K562 (cell line): ENCODE results near the gene ZBTB22. TPM values are rescaled to one million over a fixed set of nuclear protein-coding genes. Genes with fewer than 3 reads are reported as not detected.

ENCODE experiments used
- EP300 ChIP-seq: IDR thresholded peaks from 2 replicates; pipeline ENCODE4 v1.6.1; 2012; ENCODE audit warnings: low read length, improper control_type of control experiment
- HDAC6 ChIP-seq: IDR thresholded peaks from 2 replicates; pipeline ENCODE4 v1.6.1; 2012; ENCODE audit warnings: low read depth, mild to moderate bottlenecking, control low read depth, inconsistent platforms, low read length, moderate library complexity
- POLR2AphosphoS5 ChIP-seq: IDR thresholded peaks from 2 replicates; pipeline ENCODE4 v1.6.1; 2011; ENCODE audit warnings: mild to moderate bottlenecking, low read depth, low read length, moderate library complexity; ENCODE audit not compliant: control insufficient read depth, insufficient read depth
- RBFOX2 ChIP-seq: fragments of 200-400 bp; formaldehyde crosslinking; IDR thresholded peaks from 2 replicates; pipeline ENCODE4 v1.6.1; 2017; ENCODE audit warnings: low read depth, mild to moderate bottlenecking, low read length, moderate library complexity
- ZNF695 ChIP-seq: fragments of 450-650 bp; formaldehyde crosslinking; IDR thresholded peaks from 2 replicates; pipeline ENCODE4 v1.4.0; 2020; ENCODE audit warnings: mild to moderate bottlenecking, moderate library complexity
- polyA plus RNA-seq, 8 experiments: library from polyadenylated mRNA; depleted of rRNA in 4 of 8; stranded (reverse) in 5 of 8; unstranded in 3 of 8; fragments of >200 nt; fragmentation: Nextera tagmentation in 2 of 8; fragmentation: Illumina TruSeq in 1 of 8; extraction: Ambion mirVana in 2 of 8; extraction: Trizol in 1 of 8; gene quantifications; 2 replicates each; pipeline versions ENCODE4 v1.2.1 to v1.2.3, GENCODE V29; 2011 to 2014; ENCODE audit warnings: inconsistent platforms in 1 of 8, missing spikeins in 1 of 8
- total RNA-seq, 7 experiments: library from RNA; depleted of rRNA in 6 of 7; stranded (reverse); fragments of >200 nt in 6 of 7; fragmentation: Illumina TruSeq in 2 of 7; extraction: Trizol in 2 of 7; gene quantifications; 2 replicates each; pipeline versions ENCODE4 v1.2.1 to v1.2.3, GENCODE V29; 2011 to 2021; ENCODE audit warnings: low replicate concordance in 1 of 7
- TF ChIP-seq, protein P1 (sequence below), 2 experiments: fragments of 450-650 bp; formaldehyde crosslinking in 1 of 2; IDR thresholded peaks; 2 replicates each; pipeline versions ENCODE4 v1.4.0 to v1.6.1; 2014 to 2020; ENCODE audit warnings: mild to moderate bottlenecking in 2 of 2, borderline replicate concordance in 1 of 2, low read depth in 1 of 2
- TF ChIP-seq, protein P2 (sequence below): fragments of 450-650 bp; IDR thresholded peaks from 2 replicates; pipeline ENCODE4 v1.6.1; 2016; ENCODE audit warnings: low read depth
- TF ChIP-seq, protein P3 (sequence below), 2 experiments: fragments of 250-450 bp in 1 of 2; fragments of 450-650 bp in 1 of 2; sonication (Bioruptor Pico) in 1 of 2; IDR thresholded peaks; 2 replicates each; pipeline versions ENCODE4 v1.6.1 to v1.8.0; 2016 to 2021; ENCODE audit warnings: mild to moderate bottlenecking in 2 of 2, moderate library complexity in 2 of 2, missing compliant biosample characterization in 1 of 2, missing genetic modification characterization in 1 of 2

The ZBTB22 gene
- total and polyA plus RNA-seq, 9 of the 15 experiments (the other 6 are each of a cell fraction or from before 2014, with no cell fraction given): 0.21 to 11.9 (median 7.1) TPM

DNA sequence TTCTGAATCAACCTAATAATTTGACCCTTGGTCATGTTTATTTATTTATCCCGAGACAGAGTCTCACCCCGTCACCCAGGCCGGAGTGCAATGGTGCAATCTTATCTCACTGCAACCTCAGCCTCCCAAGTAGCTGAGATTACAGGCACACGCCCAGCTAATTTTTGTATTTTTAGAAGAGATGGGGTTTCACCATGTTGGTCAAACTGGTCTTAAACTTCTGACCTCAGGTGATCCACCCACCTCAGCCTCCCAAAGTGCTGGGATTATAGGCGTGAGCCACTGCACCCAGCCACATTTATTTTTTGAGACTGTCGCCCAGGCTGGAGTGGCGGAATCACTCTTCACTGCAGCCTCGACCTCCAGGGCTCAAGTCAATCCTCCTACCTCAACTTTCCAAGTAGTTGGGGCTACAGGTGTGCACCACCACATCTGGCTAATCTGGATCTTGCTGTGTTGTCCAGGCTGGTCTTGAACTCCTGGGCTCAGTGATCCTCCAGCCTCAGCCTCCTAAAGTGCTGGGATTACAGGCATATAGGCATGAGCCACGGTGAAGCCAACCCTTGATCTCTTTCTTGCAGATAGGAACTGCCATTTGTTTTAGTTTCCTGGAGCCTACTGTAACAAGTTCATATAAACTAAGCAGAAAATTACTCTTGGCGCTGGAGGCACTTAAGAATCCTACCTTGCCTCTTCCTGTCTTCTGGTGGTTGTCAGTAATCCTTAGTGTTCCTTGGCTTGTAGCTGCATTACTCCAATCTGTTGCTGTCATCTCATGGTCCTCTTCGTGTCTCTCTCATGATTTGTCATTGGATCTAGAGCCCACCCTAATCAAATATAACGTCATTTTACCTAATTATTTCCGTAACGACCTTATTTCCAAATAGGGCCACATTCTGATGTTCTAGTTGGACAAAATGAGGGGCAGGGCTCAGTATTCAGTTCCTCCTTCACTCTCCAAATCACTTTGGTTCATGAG lies 43.3 kb downstream of the ZBTB22 start (continued):
- TF ChIP-seq HDAC6 (no peak), POLR2AphosphoS5 (peak; percentile 37; the same call in 1 of the 2 replicates), EP300 (no peak), ZNF695 (CRISPR knock-in tag) (no peak), RBFOX2 (peak; percentile 70)
- TF ChIP-seq, protein P1, sequence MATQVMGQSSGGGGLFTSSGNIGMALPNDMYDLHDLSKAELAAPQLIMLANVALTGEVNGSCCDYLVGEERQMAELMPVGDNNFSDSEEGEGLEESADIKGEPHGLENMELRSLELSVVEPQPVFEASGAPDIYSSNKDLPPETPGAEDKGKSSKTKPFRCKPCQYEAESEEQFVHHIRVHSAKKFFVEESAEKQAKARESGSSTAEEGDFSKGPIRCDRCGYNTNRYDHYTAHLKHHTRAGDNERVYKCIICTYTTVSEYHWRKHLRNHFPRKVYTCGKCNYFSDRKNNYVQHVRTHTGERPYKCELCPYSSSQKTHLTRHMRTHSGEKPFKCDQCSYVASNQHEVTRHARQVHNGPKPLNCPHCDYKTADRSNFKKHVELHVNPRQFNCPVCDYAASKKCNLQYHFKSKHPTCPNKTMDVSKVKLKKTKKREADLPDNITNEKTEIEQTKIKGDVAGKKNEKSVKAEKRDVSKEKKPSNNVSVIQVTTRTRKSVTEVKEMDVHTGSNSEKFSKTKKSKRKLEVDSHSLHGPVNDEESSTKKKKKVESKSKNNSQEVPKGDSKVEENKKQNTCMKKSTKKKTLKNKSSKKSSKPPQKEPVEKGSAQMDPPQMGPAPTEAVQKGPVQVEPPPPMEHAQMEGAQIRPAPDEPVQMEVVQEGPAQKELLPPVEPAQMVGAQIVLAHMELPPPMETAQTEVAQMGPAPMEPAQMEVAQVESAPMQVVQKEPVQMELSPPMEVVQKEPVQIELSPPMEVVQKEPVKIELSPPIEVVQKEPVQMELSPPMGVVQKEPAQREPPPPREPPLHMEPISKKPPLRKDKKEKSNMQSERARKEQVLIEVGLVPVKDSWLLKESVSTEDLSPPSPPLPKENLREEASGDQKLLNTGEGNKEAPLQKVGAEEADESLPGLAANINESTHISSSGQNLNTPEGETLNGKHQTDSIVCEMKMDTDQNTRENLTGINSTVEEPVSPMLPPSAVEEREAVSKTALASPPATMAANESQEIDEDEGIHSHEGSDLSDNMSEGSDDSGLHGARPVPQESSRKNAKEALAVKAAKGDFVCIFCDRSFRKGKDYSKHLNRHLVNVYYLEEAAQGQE (IDR thresholded peaks at IDR 0.05; ENCODE audit: borderline replicate concordance): no peak
- TF ChIP-seq, protein P1 (CRISPR knock-in tag; IDR thresholded peaks at IDR 0.05; ENCODE audit: low read depth): no peak
- TF ChIP-seq, protein P2, sequence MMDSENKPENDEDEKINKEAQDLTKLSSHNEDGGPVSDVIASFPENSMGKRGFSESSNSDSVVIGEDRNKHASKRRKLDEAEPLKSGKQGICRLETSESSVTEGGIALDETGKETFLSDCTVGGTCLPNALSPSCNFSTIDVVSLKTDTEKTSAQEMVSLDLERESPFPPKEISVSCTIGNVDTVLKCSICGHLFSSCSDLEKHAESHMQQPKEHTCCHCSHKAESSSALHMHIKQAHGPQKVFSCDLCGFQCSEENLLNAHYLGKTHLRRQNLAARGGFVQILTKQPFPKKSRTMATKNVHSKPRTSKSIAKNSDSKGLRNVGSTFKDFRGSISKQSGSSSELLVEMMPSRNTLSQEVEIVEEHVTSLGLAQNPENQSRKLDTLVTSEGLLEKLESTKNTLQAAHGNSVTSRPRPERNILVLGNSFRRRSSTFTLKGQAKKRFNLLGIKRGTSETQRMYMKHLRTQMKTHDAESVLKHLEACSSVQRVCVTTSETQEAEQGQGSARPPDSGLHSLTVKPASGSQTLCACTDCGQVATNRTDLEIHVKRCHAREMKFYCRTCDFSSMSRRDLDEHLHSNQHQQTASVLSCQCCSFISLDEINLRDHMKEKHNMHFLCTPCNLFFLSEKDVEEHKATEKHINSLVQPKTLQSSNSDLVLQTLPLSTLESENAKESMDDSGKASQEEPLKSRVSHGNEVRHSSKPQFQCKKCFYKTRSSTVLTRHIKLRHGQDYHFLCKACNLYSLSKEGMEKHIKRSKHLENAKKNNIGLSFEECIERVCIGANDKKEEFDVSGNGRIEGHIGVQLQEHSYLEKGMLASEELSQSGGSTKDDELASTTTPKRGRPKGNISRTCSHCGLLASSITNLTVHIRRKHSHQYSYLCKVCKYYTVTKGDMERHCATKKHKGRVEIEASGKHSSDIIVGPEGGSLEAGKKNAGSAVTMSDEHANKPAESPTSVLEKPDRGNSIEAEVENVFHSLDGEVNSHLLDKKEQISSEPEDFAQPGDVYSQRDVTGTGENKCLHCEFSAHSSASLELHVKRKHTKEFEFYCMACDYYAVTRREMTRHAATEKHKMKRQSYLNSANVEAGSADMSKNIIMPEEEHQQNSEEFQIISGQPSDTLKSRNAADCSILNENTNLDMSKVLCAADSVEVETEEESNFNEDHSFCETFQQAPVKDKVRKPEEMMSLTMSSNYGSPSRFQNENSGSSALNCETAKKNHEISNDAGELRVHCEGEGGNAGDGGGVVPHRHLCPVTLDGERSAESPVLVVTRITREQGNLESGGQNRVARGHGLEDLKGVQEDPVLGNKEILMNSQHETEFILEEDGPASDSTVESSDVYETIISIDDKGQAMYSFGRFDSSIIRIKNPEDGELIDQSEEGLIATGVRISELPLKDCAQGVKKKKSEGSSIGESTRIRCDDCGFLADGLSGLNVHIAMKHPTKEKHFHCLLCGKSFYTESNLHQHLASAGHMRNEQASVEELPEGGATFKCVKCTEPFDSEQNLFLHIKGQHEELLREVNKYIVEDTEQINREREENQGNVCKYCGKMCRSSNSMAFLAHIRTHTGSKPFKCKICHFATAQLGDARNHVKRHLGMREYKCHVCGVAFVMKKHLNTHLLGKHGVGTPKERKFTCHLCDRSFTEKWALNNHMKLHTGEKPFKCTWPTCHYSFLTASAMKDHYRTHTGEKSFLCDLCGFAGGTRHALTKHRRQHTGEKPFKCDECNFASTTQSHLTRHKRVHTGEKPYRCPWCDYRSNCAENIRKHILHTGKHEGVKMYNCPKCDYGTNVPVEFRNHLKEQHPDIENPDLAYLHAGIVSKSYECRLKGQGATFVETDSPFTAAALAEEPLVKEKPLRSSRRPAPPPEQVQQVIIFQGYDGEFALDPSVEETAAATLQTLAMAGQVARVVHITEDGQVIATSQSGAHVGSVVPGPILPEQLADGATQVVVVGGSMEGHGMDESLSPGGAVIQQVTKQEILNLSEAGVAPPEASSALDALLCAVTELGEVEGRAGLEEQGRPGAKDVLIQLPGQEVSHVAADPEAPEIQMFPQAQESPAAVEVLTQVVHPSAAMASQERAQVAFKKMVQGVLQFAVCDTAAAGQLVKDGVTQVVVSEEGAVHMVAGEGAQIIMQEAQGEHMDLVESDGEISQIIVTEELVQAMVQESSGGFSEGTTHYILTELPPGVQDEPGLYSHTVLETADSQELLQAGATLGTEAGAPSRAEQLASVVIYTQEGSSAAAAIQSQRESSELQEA: no peak
- TF ChIP-seq, protein P3, sequence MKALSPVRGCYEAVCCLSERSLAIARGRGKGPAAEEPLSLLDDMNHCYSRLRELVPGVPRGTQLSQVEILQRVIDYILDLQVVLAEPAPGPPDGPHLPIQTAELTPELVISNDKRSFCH (CRISPR knock-in tag; IDR thresholded peaks at IDR 0.05): no peak
- TF ChIP-seq, protein P3 (tag; IDR thresholded peaks at IDR 0.05): no peak
